IMR-90 (cell line): ENCODE measurements around the gene CEP41. TPM values are rescaled to one million over a fixed set of nuclear protein-coding genes. Genes with fewer than 3 reads are reported as not detected.

Experiments used
- ATAC-seq: fragments of 200-7000 bp; cut with Tn5 transposase; 2 replicates; pipeline ENCODE4 v1.9.1; 2020; ENCODE audit warnings: low read depth, mild to moderate bottlenecking, moderate library complexity
- BruUV-seq: library from RNA; stranded (reverse); fragments of 400-500 nt; replicated peaks from 2 replicates; lab custom pipeline; 2021; lab: Mats Ljungman, UMichigan
- CTCF ChIA-PET: fragments of 300-600 bp; formaldehyde crosslinking; extraction: SDS; loops from one replicate; lab custom pipeline; 2021; ENCODE audit warnings: antibody characterized with exemption; lab: Yijun Ruan, JAX
- POLR2A ChIA-PET: fragments of 300-600 bp; sonication (Branson Sonifier 250); formaldehyde crosslinking; loops from one replicate; lab custom pipeline; 2022; ENCODE audit warnings: antibody characterized with exemption; ENCODE audit not compliant: unreplicated experiment; lab: Charles Lee
- DNase-seq: peaks from one replicate; pipeline ENCODE4 v3.0.0; 2013
- H2AFZ ChIP-seq: replicated peaks from 2 replicates; pipeline ENCODE3; 2013; ENCODE audit warnings: low read length, mild to moderate bottlenecking; ENCODE audit not compliant: poor library complexity
- H2AK5ac ChIP-seq: 2 replicates; pipeline ENCODE4 v1.6.1; 2013; ENCODE audit warnings: low read depth, low read length, inconsistent platforms
- H2AK9ac ChIP-seq: replicated peaks from 2 replicates; pipeline ENCODE3; 2013; ENCODE audit warnings: mild to moderate bottlenecking, low read depth, low read length, moderate library complexity; ENCODE audit not compliant: poor library complexity
- H2BK120ac ChIP-seq: 2 replicates; pipeline ENCODE4 v1.6.1; 2013; ENCODE audit warnings: low read depth, low read length, inconsistent platforms
- H2BK15ac ChIP-seq: 3 replicates; pipeline ENCODE4 v1.6.1; 2013; ENCODE audit warnings: low read depth, low read length, inconsistent platforms
- H2BK20ac ChIP-seq: 2 replicates; pipeline ENCODE4 v1.6.1; 2013; ENCODE audit warnings: low read depth, mild to moderate bottlenecking, inconsistent platforms, low read length, moderate library complexity
- H2BK5ac ChIP-seq: 2 replicates; pipeline ENCODE4 v1.6.1; 2013; ENCODE audit warnings: mild to moderate bottlenecking, low read depth, low read length, inconsistent platforms; ENCODE audit not compliant: poor library complexity, severe bottlenecking
- H3K14ac ChIP-seq: replicated peaks from 2 replicates; pipeline ENCODE4 v1.6.1; 2013; ENCODE audit warnings: low read depth, low read length, inconsistent platforms
- H3K18ac ChIP-seq: 2 replicates; pipeline ENCODE4 v1.6.1; 2013; ENCODE audit warnings: low read depth, low read length, control low read depth
- H3K23ac ChIP-seq: 2 replicates; pipeline ENCODE4 v1.6.1; 2013; ENCODE audit warnings: low read depth, low read length, inconsistent platforms
- H3K27ac ChIP-seq: 2 replicates; pipeline ENCODE4 v1.5.1; 2013; ENCODE audit warnings: mild to moderate bottlenecking, control low read depth, low read length; ENCODE audit not compliant: insufficient read depth
- H3K27me3 ChIP-seq: 2 replicates; pipeline ENCODE4 v1.6.1; 2013; ENCODE audit warnings: low read length; ENCODE audit not compliant: control insufficient read depth, insufficient read depth
- H3K36me3 ChIP-seq: 2 replicates; pipeline ENCODE4 v1.6.1; 2013; ENCODE audit warnings: low read length, mixed read lengths; ENCODE audit not compliant: control insufficient read depth, insufficient read depth
- H3K4ac ChIP-seq: 2 replicates; pipeline ENCODE4 v1.6.1; 2013; ENCODE audit warnings: low read depth, low read length, inconsistent platforms
- H3K4me1 ChIP-seq: 2 replicates; pipeline ENCODE4 v1.6.1; 2013; ENCODE audit warnings: low read length, mixed read lengths; ENCODE audit not compliant: control insufficient read depth, insufficient read depth
- H3K4me2 ChIP-seq: 2 replicates; pipeline ENCODE4 v1.6.1; 2013; ENCODE audit warnings: low read depth, mild to moderate bottlenecking, control low read depth, low read length, moderate library complexity
- H3K4me3 ChIP-seq: 2 replicates; pipeline ENCODE4 v1.5.1; 2013; ENCODE audit warnings: low read depth, mild to moderate bottlenecking, control low read depth, low read length, moderate library complexity; ENCODE audit not compliant: insufficient read depth
- H3K56ac ChIP-seq: 2 replicates; pipeline ENCODE4 v1.6.1; 2013; ENCODE audit warnings: low read length, inconsistent platforms; ENCODE audit not compliant: insufficient read depth; ENCODE audit errors: extremely low read depth
- H3K79me1 ChIP-seq, 2 experiments: 2 replicates each; pipeline ENCODE4 v1.6.1; 2013; ENCODE audit warnings: low read length in 2 of 2, inconsistent platforms in 1 of 2, low read depth in 1 of 2
- H3K9ac ChIP-seq: 2 replicates; pipeline ENCODE4 v1.6.1; 2013; ENCODE audit warnings: low read depth, low read length, control low read depth
- H3K9me1 ChIP-seq: 2 replicates; pipeline ENCODE4 v1.6.1; 2013; ENCODE audit warnings: low read length, inconsistent platforms; ENCODE audit not compliant: insufficient read depth
- H3K9me3 ChIP-seq: 2 replicates; pipeline ENCODE4 v1.6.1; 2013; ENCODE audit warnings: low read length; ENCODE audit not compliant: control insufficient read depth, insufficient read depth
- H4K20me1 ChIP-seq: 2 replicates; pipeline ENCODE4 v1.6.1; 2013; ENCODE audit warnings: low read length, inconsistent platforms; ENCODE audit not compliant: insufficient read depth
- H4K5ac ChIP-seq: 2 replicates; pipeline ENCODE4 v1.6.1; 2013; ENCODE audit warnings: mild to moderate bottlenecking, low read depth, low read length, control low read depth
- H4K8ac ChIP-seq, 2 experiments: 2 replicates each; pipeline ENCODE4 v1.6.1; 2013; ENCODE audit warnings: low read depth in 2 of 2, low read length in 2 of 2, control low read depth in 1 of 2, inconsistent platforms in 1 of 2
- H4K91ac ChIP-seq: 2 replicates; pipeline ENCODE4 v1.6.1; 2013; ENCODE audit warnings: low read depth, low read length, inconsistent platforms; ENCODE audit not compliant: insufficient read depth
- BHLHE40 ChIP-seq: fragments of 150-350 bp; IDR thresholded peaks from 2 replicates; pipeline ENCODE4 v1.6.1; 2016; ENCODE audit warnings: mild to moderate bottlenecking, low read depth, low read length
- CEBPB ChIP-seq: IDR thresholded peaks from 2 replicates; pipeline ENCODE4 v1.6.1; 2012; ENCODE audit warnings: low read depth, low read length, improper control_type of control experiment
- CHD1 ChIP-seq: IDR thresholded peaks from 2 replicates; pipeline ENCODE4 v1.6.1; 2012; ENCODE audit warnings: low read depth, low read length, improper control_type of control experiment
- FOS ChIP-seq: fragments of 150-350 bp; IDR thresholded peaks from 2 replicates; pipeline ENCODE4 v1.6.1; 2016; ENCODE audit warnings: low read depth, low read length
- MAFK ChIP-seq: IDR thresholded peaks from 2 replicates; pipeline ENCODE4 v1.6.1; 2012; ENCODE audit warnings: low read depth, low read length, improper control_type of control experiment
- MAZ ChIP-seq: IDR thresholded peaks from 2 replicates; pipeline ENCODE4 v1.6.1; 2012; ENCODE audit warnings: low read depth, mild to moderate bottlenecking, low read length, improper control_type of control experiment, moderate library complexity, borderline replicate concordance
- MXI1 ChIP-seq: IDR thresholded peaks from 2 replicates; pipeline ENCODE4 v1.6.1; 2012; ENCODE audit warnings: low read depth, mild to moderate bottlenecking, low read length, moderate library complexity, borderline replicate concordance
- NFE2L2 ChIP-seq: fragments of 150-350 bp; IDR thresholded peaks from 2 replicates; pipeline ENCODE4 v1.6.1; 2016; ENCODE audit warnings: low read depth, mild to moderate bottlenecking, low read length
- POLR2A ChIP-seq: IDR thresholded peaks from 2 replicates; pipeline ENCODE4 v1.6.1; 2012; ENCODE audit warnings: mild to moderate bottlenecking, low read depth, low read length
- RAD21 ChIP-seq: IDR thresholded peaks from 2 replicates; pipeline ENCODE4 v1.6.1; 2012; ENCODE audit warnings: low read length, improper control_type of control experiment
- RCOR1 ChIP-seq: IDR thresholded peaks from 2 replicates; pipeline ENCODE4 v1.6.1; 2012; ENCODE audit warnings: mild to moderate bottlenecking, low read length, improper control_type of control experiment; ENCODE audit not compliant: insufficient replicate concordance
- SMC3 ChIP-seq: fragments of 150-350 bp; IDR thresholded peaks from 2 replicates; pipeline ENCODE4 v1.6.1; 2016; ENCODE audit warnings: low read depth, mild to moderate bottlenecking, antibody characterized with exemption, low read length, moderate library complexity
- USF2 ChIP-seq: fragments of 150-350 bp; IDR thresholded peaks from 2 replicates; pipeline ENCODE4 v1.6.1; 2017; ENCODE audit warnings: mild to moderate bottlenecking, antibody characterized with exemption, low read length, low read depth
- WGBS, 2 experiments: methylation state at CpG; one replicate each; pipeline versions ENCODE4 v1.1.5 to v1.1.7; 2013; ENCODE audit warnings: missing lambda C conversion rate in 2 of 2; ENCODE audit not compliant: insufficient read length in 1 of 2; ENCODE audit errors: extremely low coverage in 2 of 2; 5-methylcytosine and 5-hydroxymethylcytosine counted together
- dilution Hi-C: fragments of 300-500 bp; cut with HindIII; formaldehyde crosslinking; loops from one replicate; pipeline ENCODE4 v1.14.3; 2018; ENCODE audit warnings: low sequenced_read_pairs; ENCODE audit not compliant: unreplicated experiment
- in situ Hi-C: fragments of 300-500 bp; cut with MboI; formaldehyde crosslinking; loops from 3 replicates; pipeline ENCODE4 v1.14.3; 2019; ENCODE audit warnings: low sequenced_read_pairs, inconsistent platforms, mixed read lengths
- intact Hi-C: fragments of 100-400 bp; cut with micrococcal nuclease; formaldehyde crosslinking; loops from 2 replicates; pipeline ENCODE4 v1.10.0; 2022
- polyA plus RNA-seq, 3 experiments: library from polyadenylated mRNA; depleted of rRNA; stranded (reverse); fragments of >200 nt; gene quantifications; 2 replicates each; pipeline ENCODE4 v1.2.3, GENCODE V29; 2012; ENCODE audit warnings: low replicate concordance in 1 of 3
- total RNA-seq: library from RNA; depleted of rRNA; stranded (reverse); fragments of >200 nt; gene quantifications from 2 replicates; pipeline ENCODE4 v1.2.3, GENCODE V29; 2012
- TF ChIP-seq, protein P1 (sequence below): fragments of 150-350 bp; IDR thresholded peaks from 2 replicates; pipeline ENCODE4 v1.6.1; 2016; ENCODE audit warnings: low read depth, mild to moderate bottlenecking, low read length, moderate library complexity, borderline replicate concordance
- TF ChIP-seq, protein P2 (sequence below): conservative IDR thresholded peaks from 2 replicates; pipeline ENCODE4 v1.5.1; 2012; ENCODE audit warnings: mild to moderate bottlenecking, low read depth, low read length, improper control_type of control experiment

Gene CEP41
- total and polyA plus RNA-seq, 2 of the 4 experiments (the other 2 are of a cell fraction) = 12.2 to 21.9 TPM

DNA sequence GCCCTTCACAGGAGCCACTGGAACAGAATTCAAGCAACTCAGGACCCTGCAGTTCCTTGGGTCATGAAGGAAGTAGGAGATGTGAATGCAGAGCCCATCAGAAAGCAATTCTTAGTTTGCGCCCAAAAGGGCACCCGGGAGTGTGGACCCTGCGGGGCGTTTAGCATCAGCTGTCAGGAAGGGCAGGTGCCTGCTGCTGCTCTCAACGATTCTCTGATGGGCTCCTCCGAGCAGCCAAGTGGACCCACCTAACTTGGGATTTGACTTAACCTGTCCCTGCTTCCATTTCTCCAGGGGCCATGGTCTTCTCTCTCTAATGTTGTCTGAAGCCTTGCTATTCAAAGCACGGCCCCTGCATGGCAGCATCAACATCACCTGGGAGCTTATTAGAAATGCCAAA, 79.1 kb downstream of the CEP41 start:
- H3K9me1 ChIP-seq = peaks cover 25% of the 10 kb centered on the region
- H2BK15ac ChIP-seq = peak overlapping the region; percentile 74; the same call in 1 of the 3 replicates
- peak overlapping the region; percentile 52 for H2AK5ac ChIP-seq
- peaks cover 29% of the 10 kb centered on the region for H3K4me1 ChIP-seq
- no peaks in the 10 kb centered on the region for H3K36me3 ChIP-seq
- no peak overlapping the region for H3K14ac ChIP-seq
- H4K8ac ChIP-seq = no peak overlapping the region
- 100% methylated on average over 7 of the region's 7 CpGs; no CpG with 5 or more reads in 1 of the 2 experiments for WGBS, 2 experiments
- peak overlapping the region; percentile 98 for H2BK120ac ChIP-seq
- TF ChIP-seq POLR2A (no peak), CHD1 (no peak), NFE2L2 (no peak), MXI1 (no peak), RCOR1 (no peak), CEBPB (no peak), USF2 (no peak), FOS (no peak), MAZ (no peak), MAFK (no peak), BHLHE40 (no peak), RAD21 (no peak), SMC3 (no peak)
- TF ChIP-seq, protein P1, sequence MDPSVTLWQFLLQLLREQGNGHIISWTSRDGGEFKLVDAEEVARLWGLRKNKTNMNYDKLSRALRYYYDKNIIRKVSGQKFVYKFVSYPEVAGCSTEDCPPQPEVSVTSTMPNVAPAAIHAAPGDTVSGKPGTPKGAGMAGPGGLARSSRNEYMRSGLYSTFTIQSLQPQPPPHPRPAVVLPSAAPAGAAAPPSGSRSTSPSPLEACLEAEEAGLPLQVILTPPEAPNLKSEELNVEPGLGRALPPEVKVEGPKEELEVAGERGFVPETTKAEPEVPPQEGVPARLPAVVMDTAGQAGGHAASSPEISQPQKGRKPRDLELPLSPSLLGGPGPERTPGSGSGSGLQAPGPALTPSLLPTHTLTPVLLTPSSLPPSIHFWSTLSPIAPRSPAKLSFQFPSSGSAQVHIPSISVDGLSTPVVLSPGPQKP = no peak
- TF ChIP-seq, protein P2, sequence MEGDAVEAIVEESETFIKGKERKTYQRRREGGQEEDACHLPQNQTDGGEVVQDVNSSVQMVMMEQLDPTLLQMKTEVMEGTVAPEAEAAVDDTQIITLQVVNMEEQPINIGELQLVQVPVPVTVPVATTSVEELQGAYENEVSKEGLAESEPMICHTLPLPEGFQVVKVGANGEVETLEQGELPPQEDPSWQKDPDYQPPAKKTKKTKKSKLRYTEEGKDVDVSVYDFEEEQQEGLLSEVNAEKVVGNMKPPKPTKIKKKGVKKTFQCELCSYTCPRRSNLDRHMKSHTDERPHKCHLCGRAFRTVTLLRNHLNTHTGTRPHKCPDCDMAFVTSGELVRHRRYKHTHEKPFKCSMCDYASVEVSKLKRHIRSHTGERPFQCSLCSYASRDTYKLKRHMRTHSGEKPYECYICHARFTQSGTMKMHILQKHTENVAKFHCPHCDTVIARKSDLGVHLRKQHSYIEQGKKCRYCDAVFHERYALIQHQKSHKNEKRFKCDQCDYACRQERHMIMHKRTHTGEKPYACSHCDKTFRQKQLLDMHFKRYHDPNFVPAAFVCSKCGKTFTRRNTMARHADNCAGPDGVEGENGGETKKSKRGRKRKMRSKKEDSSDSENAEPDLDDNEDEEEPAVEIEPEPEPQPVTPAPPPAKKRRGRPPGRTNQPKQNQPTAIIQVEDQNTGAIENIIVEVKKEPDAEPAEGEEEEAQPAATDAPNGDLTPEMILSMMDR = no peak
- peak overlapping the region; percentile 51; the same call in 1 of the 2 replicates for H3K4ac ChIP-seq
- H3K56ac ChIP-seq = no peak overlapping the region
- H2BK20ac ChIP-seq = peak overlapping the region; percentile 57
- DNase-seq (no peak), ATAC-seq (no peak)
- H3K27me3 ChIP-seq = no peaks in the 10 kb centered on the region
- H3K18ac ChIP-seq = no peak overlapping the region
- intact Hi-C loops = no loop called here
- no peak overlapping the region for H2AFZ ChIP-seq
- in situ Hi-C loops = no loop called here
- H3K9me3 ChIP-seq = peaks cover 8% of the 10 kb centered on the region
- CTCF ChIA-PET = no interaction called here
- H3K9ac ChIP-seq = no peak overlapping the region
- no peak overlapping the region for H2AK9ac ChIP-seq
- dilution Hi-C loops = no loop called here
- no peak overlapping the region for H4K5ac ChIP-seq
- POLR2A ChIA-PET = no interaction called here
- no peaks in the 10 kb centered on the region; a peak in 1 of 4 replicates for H3K79me1 ChIP-seq
- H3K4me3 ChIP-seq = no peak overlapping the region
- H3K27ac ChIP-seq = no peak overlapping the region
- H2BK5ac ChIP-seq = no peak overlapping the region
- H3K4me2 ChIP-seq = no peak overlapping the region
- no TSS peak for BruUV-seq
- H4K91ac ChIP-seq = peak overlapping the region; percentile 23
- no peaks in the 10 kb centered on the region for H4K20me1 ChIP-seq
- H3K23ac ChIP-seq = no peak overlapping the region
